ENCODE results near the gene PLIN5.
A peak's percentile ranks its signal among the peaks of the same experiment; 100 is the strongest.

PLIN5 gene

DNA sequence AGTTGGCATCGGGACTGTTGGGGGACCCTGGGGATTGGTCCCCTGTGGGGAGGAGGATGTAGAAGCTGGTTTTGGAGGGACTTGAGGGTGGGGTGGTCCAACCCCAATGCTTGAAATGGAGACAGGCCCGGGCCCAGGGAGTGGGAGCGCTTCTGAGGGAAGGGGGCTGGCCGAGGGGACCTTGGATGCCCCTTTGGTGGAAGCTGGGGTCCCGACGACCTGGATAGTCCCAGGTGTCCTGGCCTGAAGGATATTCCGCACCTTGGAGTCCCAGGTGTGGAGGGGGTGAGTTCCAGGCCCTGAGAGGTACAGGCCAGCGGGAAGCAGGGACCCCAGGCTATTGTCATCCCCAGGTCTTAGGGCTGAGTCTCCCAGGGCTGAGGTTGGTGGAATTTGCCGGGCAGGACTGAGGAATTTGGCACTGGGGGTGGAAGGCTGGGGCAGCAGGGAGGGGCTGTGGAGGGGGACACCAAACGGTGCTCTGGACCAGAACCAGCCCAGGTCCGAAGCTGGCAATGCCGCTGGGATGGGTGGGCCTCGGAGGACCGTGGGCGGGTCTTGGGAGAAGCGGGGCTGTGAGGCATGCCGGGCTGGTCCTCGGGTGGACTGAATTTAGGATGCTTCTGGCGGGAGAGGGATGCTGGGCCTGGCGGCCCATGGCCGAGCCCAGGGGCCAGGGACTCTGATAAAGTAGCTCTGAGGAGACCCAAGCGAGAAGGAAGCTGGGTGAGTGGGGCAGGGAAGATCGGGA lies 61.1 kb downstream of the PLIN5 start:
- TF ChIP-seq EZH2 (optimal IDR thresholded peaks at IDR 0.05; ENCODE audit: low read depth, low read length) (no peak), CTCF (IDR thresholded peaks at IDR 0.05; ENCODE audit: low read length) (no peak), EZH2phosphoT487 (IDR thresholded peaks at IDR 0.05; ENCODE audit: low read length) (no peak)
- H3K79me2 ChIP-seq (ENCODE audit: low read length) = peaks cover 31% of the 10 kb centered on the region
- H4K20me1 ChIP-seq (ENCODE audit: insufficient read depth, low read length) = no peaks in the 10 kb centered on the region
- no peak overlapping the region for H3K9ac ChIP-seq (ENCODE audit: low read length)
- no peak overlapping the region for H3K27ac ChIP-seq (ENCODE audit: low read length)
- no peaks in the 10 kb centered on the region for H3K9me2 ChIP-seq (replicated peaks; ENCODE audit: insufficient read depth, low read length)
- peaks cover 5% of the 10 kb centered on the region; the same call in 1 of the 2 replicates for H3F3A ChIP-seq (ENCODE audit: insufficient read depth, low read length)
- no peak for DNase-seq
- no peaks in the 10 kb centered on the region for H3K27me3 ChIP-seq (replicated peaks; ENCODE audit: insufficient read depth, low read length)
- H3K4me1 ChIP-seq (ENCODE audit: low read length) = 0 out of 2 replicates have a peak, but pooled peaks cover 4% of the 10 kb centered on the region
- H3K4me2 ChIP-seq (ENCODE audit: low read depth, low read length) = no peak overlapping the region
- H3K36me3 ChIP-seq (replicated peaks; ENCODE audit: insufficient read depth, low read length) = no peaks in the 10 kb centered on the region
- H3K4me3 ChIP-seq (ENCODE audit: low read length) = no peak overlapping the region
- no peak overlapping the region for H2AFZ ChIP-seq (ENCODE audit: low read length)
- no peaks in the 10 kb centered on the region for H3K9me3 ChIP-seq (replicated peaks; ENCODE audit: insufficient read depth, low read length)

DNA sequence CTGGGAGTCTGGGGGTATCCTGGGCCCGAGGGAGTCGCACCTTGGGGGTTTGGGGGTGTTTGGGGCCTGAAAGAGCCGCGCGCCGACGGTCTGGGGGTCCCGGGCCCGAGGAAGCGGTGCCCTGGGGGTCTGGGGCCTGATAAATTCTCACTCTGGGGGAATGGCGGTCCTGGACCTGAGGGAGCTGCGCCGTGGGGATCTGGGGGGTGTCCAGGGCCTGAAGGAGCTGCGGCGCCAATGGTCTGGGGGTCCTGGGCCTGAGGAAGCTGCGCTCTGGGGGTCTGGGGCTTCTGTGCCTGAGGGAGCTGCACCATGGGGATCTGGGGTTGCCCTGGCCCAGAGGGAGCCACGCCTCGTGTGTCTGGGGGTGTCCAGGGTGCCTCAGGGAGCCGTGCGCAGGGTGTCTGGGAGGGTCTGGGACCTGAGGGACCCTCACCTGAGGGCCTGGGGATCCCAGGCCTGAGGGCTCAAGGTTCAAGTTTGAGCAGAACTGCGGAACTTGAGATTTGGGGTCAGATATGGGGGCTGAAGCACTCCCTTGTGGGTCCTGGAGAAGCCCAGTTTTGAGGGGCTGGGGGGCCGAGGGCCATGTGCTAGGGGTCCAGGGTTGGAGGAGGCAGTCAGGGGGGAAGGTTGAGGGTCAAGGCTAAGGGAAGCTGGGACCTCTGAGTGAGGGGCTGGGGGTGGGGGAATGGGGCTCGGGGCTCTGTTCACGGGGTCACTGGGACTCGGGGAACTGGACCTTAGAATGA lies 61.8 kb downstream of the PLIN5 start:
- Histone ChIP-seq H3K9me3 (replicated peaks; ENCODE audit: insufficient read depth, low read length) (no peaks in the 10 kb centered on the region), H3F3A (ENCODE audit: insufficient read depth, low read length) (peaks cover 5% of the 10 kb centered on the region; the same call in 1 of the 2 replicates), H3K4me3 (ENCODE audit: low read length) (peak overlapping the region; percentile 96), H3K36me3 (replicated peaks; ENCODE audit: insufficient read depth, low read length) (no peaks in the 10 kb centered on the region), H3K4me2 (ENCODE audit: low read depth, low read length) (peak overlapping the region; percentile 88), H3K79me2 (ENCODE audit: low read length) (peaks cover 31% of the 10 kb centered on the region), H4K20me1 (ENCODE audit: insufficient read depth, low read length) (no peaks in the 10 kb centered on the region), H2AFZ (ENCODE audit: low read length) (no peak overlapping the region), H3K4me1 (ENCODE audit: low read length) (0 out of 2 replicates have a peak, but pooled peaks cover 4% of the 10 kb centered on the region), H3K27me3 (replicated peaks; ENCODE audit: insufficient read depth, low read length) (no peaks in the 10 kb centered on the region), H3K9ac (ENCODE audit: low read length) (peak overlapping the region; percentile 94), H3K27ac (ENCODE audit: low read length) (no peak overlapping the region), H3K9me2 (replicated peaks; ENCODE audit: insufficient read depth, low read length) (no peaks in the 10 kb centered on the region)
- DNase-seq = no peak
- no peak for TF ChIP-seq CTCF (IDR thresholded peaks at IDR 0.05; ENCODE audit: low read length)
